K562 (cell line): Measurements from ENCODE around the gene CACNA1E. TPM values are rescaled to one million over a fixed set of nuclear protein-coding genes. Genes with fewer than 3 reads are reported as not detected.

Experiments used
- ATAC-seq: fragments of 200-7000 bp; cut with Tn5 transposase; 3 replicates; pipeline ENCODE4 v1.9.1; 2020; ENCODE audit warnings: moderate library complexity
- BruUV-seq: library from RNA; stranded (reverse); fragments of 400-500 nt; replicated peaks from 2 replicates; lab custom pipeline; 2021; lab: Mats Ljungman, UMichigan
- CTCF ChIA-PET: fragments of 300-600 bp; formaldehyde crosslinking; extraction: SDS; loops from one replicate; lab custom pipeline; 2021; ENCODE audit warnings: low intra/inter-chr PET ratio; lab: Yijun Ruan, JAX
- POLR2A ChIA-PET: fragments of 300-600, 350-650 bp; sonication (Branson Sonifier 250); formaldehyde crosslinking; extraction: SDS; loops from one replicate; lab custom pipeline; 2021; ENCODE audit warnings: antibody characterized with exemption, inconsistent platforms; lab: Yijun Ruan, JAX
- DNase-seq, 4 experiments: peaks; one replicate each; pipeline versions ENCODE4 v3.0.0 to v3.0.0-alpha.2; 2011 to 2018; ENCODE audit warnings: low spot score in 3 of 4, mixed read lengths in 3 of 4; ENCODE audit errors: extremely low read depth in 1 of 4
- FAIRE-seq: peaks from 2 replicates; lab custom pipeline; 2011; peaks lifted over from hg19 to GRCh38; lab: Jason Lieb, UNC
- H2AFZ ChIP-seq: 2 replicates; pipeline ENCODE4 v1.6.0; 2011; ENCODE audit warnings: low read depth, low read length, control low read depth, inconsistent platforms
- H3K27ac ChIP-seq: fragments of 200-600 bp; 3 replicates; pipeline ENCODE4 v1.8.0; 2011; ENCODE audit warnings: low read depth, mild to moderate bottlenecking, control low read depth, inconsistent platforms, low read length, moderate library complexity, mixed read lengths; ENCODE audit errors: extremely low read depth
- H3K27me3 ChIP-seq, 2 experiments: fragments of 300-600 bp in 1 of 2; 2 replicates in 1 of 2; 3 replicates in 1 of 2; pipeline versions ENCODE4 v1.6.0 to v1.8.0; 2011; ENCODE audit warnings: inconsistent platforms in 2 of 2, low read length in 2 of 2, mild to moderate bottlenecking in 1 of 2, mixed read lengths in 1 of 2, moderate library complexity in 1 of 2; ENCODE audit not compliant: control insufficient read depth in 2 of 2, insufficient read depth in 2 of 2
- H3K36me3 ChIP-seq: fragments of 300-600 bp; 3 replicates; pipeline ENCODE4 v1.8.0; 2011; ENCODE audit warnings: mild to moderate bottlenecking, low read length, inconsistent platforms; ENCODE audit not compliant: control insufficient read depth, insufficient read depth
- H3K4me1 ChIP-seq, 2 experiments: fragments of 200-600 bp in 1 of 2; replicated peaks in 1 of 2; 2 replicates in 1 of 2; 3 replicates in 1 of 2; pipeline versions ENCODE4 v1.5.1 to v1.8.0; 2011; ENCODE audit warnings: inconsistent platforms in 2 of 2, low read length in 2 of 2, mild to moderate bottlenecking in 1 of 2, mixed read lengths in 1 of 2, moderate library complexity in 1 of 2; ENCODE audit not compliant: control insufficient read depth in 2 of 2, insufficient read depth in 2 of 2
- H3K4me2 ChIP-seq: 2 replicates; pipeline ENCODE4 v1.6.1; 2011; ENCODE audit warnings: low read length, control low read depth, inconsistent platforms, mixed read lengths; ENCODE audit not compliant: insufficient read depth
- H3K4me3 ChIP-seq: fragments of 200-600 bp; sonication (generic), shearing (Covaris generic); 2 replicates; pipeline ENCODE4 v1.5.1; 2016; ENCODE audit warnings: control low read depth, inconsistent platforms
- H3K79me2 ChIP-seq: fragments of 200-600 bp; 3 replicates; pipeline ENCODE4 v1.8.0; 2011; ENCODE audit warnings: low read length, inconsistent platforms; ENCODE audit not compliant: control insufficient read depth, insufficient read depth
- H3K9ac ChIP-seq, 2 experiments: 2 replicates each; pipeline versions ENCODE4 v1.6.0 to v1.6.1; 2011; ENCODE audit warnings: low read depth in 2 of 2, low read length in 2 of 2, control low read depth in 1 of 2, inconsistent platforms in 1 of 2, mild to moderate bottlenecking in 1 of 2, mixed read lengths in 1 of 2; ENCODE audit not compliant: insufficient read depth in 1 of 2
- H3K9me1 ChIP-seq: one replicate; pipeline ENCODE4 v1.6.0; 2011; ENCODE audit warnings: inconsistent platforms, mild to moderate bottlenecking, low read length, moderate library complexity; ENCODE audit not compliant: control insufficient read depth, insufficient read depth
- H3K9me3 ChIP-seq: replicated peaks from 2 replicates; pipeline ENCODE4 v1.5.1; 2011; ENCODE audit warnings: low read depth, low read length, inconsistent platforms; ENCODE audit not compliant: control insufficient read depth, insufficient read depth
- H4K20me1 ChIP-seq: replicated peaks from 2 replicates; pipeline ENCODE4 v1.6.1; 2011; ENCODE audit warnings: low read length, inconsistent platforms, mixed read lengths; ENCODE audit not compliant: control insufficient read depth, insufficient read depth
- RFX1 ChIP-seq: fragments of 450-650 bp; IDR thresholded peaks from 2 replicates; pipeline ENCODE4 v1.6.1; 2016; ENCODE audit warnings: mild to moderate bottlenecking, moderate library complexity
- SIRT6 ChIP-seq: IDR thresholded peaks from one replicate; pipeline ENCODE4 v1.6.1; 2012; ENCODE audit warnings: low read depth, mild to moderate bottlenecking, control low read depth, inconsistent platforms, low read length, moderate library complexity
- ZC3H4 ChIP-seq: sonication (generic); formaldehyde crosslinking; IDR thresholded peaks from 2 replicates; pipeline ENCODE4 v1.9.0; 2021; ENCODE audit warnings: missing genetic modification reagents, borderline replicate concordance
- WGBS: fragments of 100-300 bp; shearing (Covaris generic); methylation state at CpG from one replicate; pipeline ENCODE4 v1.1.6; 2016; ENCODE audit warnings: low coverage, mixed read lengths; ENCODE audit not compliant: insufficient coverage; ENCODE audit errors: missing lambda C conversion rate; 5-methylcytosine and 5-hydroxymethylcytosine counted together
- in situ Hi-C: fragments of 300-500 bp; cut with MboI; formaldehyde crosslinking; loops from 4 replicates; pipeline ENCODE4 v1.15.0; 2018; ENCODE audit warnings: inconsistent platforms, mixed read lengths
- intact Hi-C: fragments of 100-400 bp; cut with micrococcal nuclease; formaldehyde crosslinking; loops from 2 replicates; pipeline ENCODE4 v1.14.2; 2022
- polyA plus RNA-seq, 8 experiments: library from polyadenylated mRNA; depleted of rRNA in 4 of 8; stranded (reverse) in 5 of 8; unstranded in 3 of 8; fragments of >200 nt; fragmentation: Nextera tagmentation in 2 of 8; fragmentation: Illumina TruSeq in 1 of 8; extraction: Ambion mirVana in 2 of 8; extraction: Trizol in 1 of 8; gene quantifications; 2 replicates each; pipeline versions ENCODE4 v1.2.1 to v1.2.3, GENCODE V29; 2011 to 2014; ENCODE audit warnings: inconsistent platforms in 1 of 8, missing spikeins in 1 of 8
- total RNA-seq, 7 experiments: library from RNA; depleted of rRNA in 6 of 7; stranded (reverse); fragments of >200 nt in 6 of 7; fragmentation: Illumina TruSeq in 2 of 7; extraction: Trizol in 2 of 7; gene quantifications; 2 replicates each; pipeline versions ENCODE4 v1.2.1 to v1.2.3, GENCODE V29; 2011 to 2021; ENCODE audit warnings: low replicate concordance in 1 of 7
- TF ChIP-seq, protein P1 (sequence below): sonication (generic); formaldehyde crosslinking; IDR thresholded peaks from 2 replicates; pipeline ENCODE4 v1.9.0; 2022; ENCODE audit warnings: mild to moderate bottlenecking, missing genetic modification reagents
- TF ChIP-seq, protein P2 (sequence below): sonication (generic); formaldehyde crosslinking; IDR thresholded peaks from 2 replicates; pipeline ENCODE4 v1.5.0; 2020; ENCODE audit warnings: missing genetic modification reagents
- TF ChIP-seq, protein P3 (sequence below): fragments of 450-650 bp; formaldehyde crosslinking; IDR thresholded peaks from 2 replicates; pipeline ENCODE4 v1.4.0; 2020; ENCODE audit warnings: mild to moderate bottlenecking, mixed read lengths

Gene CACNA1E
- total and polyA plus RNA-seq, 9 of the 15 experiments (the other 6 are each of a cell fraction or from before 2014, with no cell fraction given), result under 0.01 to 0.04 TPM; not detected in 7

DNA sequence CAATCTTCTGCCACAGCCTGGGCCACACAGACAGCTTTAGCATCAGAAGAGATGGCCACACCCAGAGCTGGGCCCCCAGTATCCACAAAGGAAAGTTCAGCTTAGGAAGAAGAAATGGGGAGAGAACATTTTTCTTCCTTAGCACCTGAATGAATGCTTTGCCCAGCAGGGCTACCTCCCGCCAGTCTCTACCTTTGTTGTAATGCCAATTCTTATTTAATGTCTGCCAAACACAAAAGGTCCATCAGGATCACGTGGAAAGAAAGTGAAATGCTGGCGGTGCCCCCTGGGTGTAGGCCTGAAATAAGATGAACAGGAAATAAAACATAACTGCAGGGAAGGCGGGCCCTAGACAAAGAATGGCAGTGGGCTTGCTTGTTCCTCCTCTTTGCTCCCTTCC, 125.6 kb downstream of the CACNA1E start (continued):
- TF ChIP-seq SIRT6 (no peak), ZC3H4 (CRISPR knock-in tag) (no peak)

DNA sequence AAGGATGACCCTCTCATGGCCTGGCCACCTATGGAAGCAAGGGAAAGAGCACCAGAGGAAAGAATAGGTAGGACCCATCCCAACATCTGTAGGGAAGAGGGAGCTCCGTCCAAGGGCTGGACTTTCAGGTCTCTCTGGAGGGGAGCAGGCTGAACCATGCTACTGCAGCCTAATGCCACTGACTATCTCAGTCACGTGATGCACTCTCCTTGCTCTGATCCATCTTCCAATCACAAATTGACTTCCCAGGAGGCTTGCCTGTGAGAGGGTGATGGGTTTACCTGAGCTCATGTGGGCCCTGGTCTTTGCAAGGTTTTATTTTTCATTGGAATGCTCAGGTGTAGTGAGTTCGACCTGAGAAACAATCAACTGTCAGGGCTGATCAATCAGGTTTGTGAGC, 128.8 kb downstream of the CACNA1E start:
- Histone ChIP-seq H3K9me3 (no peaks in the 10 kb centered on the region), H3K4me2 (no peak overlapping the region), H3K4me3 (no peak overlapping the region), H3K9ac (no peak overlapping the region), H2AFZ (no peak overlapping the region), H4K20me1 (no peaks in the 10 kb centered on the region), H3K36me3 (no peaks in the 10 kb centered on the region), H3K27me3 (no peaks in the 10 kb centered on the region), H3K27ac (no peak overlapping the region), H3K9me1 (no peaks in the 10 kb centered on the region), H3K79me2 (no peaks in the 10 kb centered on the region), H3K4me1 (no peaks in the 10 kb centered on the region)
- intact Hi-C loops (no loop called here), in situ Hi-C loops (no loop called here)
- TF ChIP-seq, protein P1, sequence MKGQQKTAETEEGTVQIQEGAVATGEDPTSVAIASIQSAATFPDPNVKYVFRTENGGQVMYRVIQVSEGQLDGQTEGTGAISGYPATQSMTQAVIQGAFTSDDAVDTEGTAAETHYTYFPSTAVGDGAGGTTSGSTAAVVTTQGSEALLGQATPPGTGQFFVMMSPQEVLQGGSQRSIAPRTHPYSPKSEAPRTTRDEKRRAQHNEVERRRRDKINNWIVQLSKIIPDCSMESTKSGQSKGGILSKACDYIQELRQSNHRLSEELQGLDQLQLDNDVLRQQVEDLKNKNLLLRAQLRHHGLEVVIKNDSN (CRISPR knock-in tag), result 0 out of 2 replicates have a peak, but pooled peaks have one; percentile 20
- TF ChIP-seq, protein P2, sequence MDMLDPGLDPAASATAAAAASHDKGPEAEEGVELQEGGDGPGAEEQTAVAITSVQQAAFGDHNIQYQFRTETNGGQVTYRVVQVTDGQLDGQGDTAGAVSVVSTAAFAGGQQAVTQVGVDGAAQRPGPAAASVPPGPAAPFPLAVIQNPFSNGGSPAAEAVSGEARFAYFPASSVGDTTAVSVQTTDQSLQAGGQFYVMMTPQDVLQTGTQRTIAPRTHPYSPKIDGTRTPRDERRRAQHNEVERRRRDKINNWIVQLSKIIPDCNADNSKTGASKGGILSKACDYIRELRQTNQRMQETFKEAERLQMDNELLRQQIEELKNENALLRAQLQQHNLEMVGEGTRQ (CRISPR knock-in tag), result peak; percentile 34
- no peak for TF ChIP-seq RFX1
- TF ChIP-seq, protein P3, sequence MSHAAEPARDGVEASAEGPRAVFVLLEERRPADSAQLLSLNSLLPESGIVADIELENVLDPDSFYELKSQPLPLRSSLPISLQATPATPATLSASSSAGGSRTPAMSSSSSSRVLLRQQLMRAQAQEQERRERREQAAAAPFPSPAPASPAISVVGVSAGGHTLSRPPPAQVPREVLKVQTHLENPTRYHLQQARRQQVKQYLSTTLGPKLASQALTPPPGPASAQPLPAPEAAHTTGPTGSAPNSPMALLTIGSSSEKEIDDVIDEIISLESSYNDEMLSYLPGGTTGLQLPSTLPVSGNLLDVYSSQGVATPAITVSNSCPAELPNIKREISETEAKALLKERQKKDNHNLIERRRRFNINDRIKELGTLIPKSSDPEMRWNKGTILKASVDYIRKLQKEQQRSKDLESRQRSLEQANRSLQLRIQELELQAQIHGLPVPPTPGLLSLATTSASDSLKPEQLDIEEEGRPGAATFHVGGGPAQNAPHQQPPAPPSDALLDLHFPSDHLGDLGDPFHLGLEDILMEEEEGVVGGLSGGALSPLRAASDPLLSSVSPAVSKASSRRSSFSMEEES (CRISPR knock-in tag), result peak; percentile 84
- no peak for FAIRE-seq
- BruUV-seq, result no TSS peak
- no peak for ATAC-seq
- WGBS, result 0% methylated on average over 3 of the region's 3 CpGs
- CTCF ChIA-PET, result no interaction called here
- no peak for DNase-seq
- POLR2A ChIA-PET, result no interaction called here
